HG03025 (cell line): ENCODE data around the gene OLIG1.

Source experiments
- ATAC-seq: cut with Tn5 transposase; IDR thresholded peaks from one replicate; pipeline ENCODE4 v1.9.1; 2021; ENCODE audit warnings: mild to moderate bottlenecking, moderate library complexity; ENCODE audit not compliant: unreplicated experiment, low FRiP score

The OLIG1 gene

GRCh38 chr21:33058957-33059356, 11.0 kb upstream of the OLIG1 start:
- ATAC-seq = no peak

- ATAC-seq = no peak
Observed at GRCh38 chr21:33059380-33059841, 10.5 kb upstream of the OLIG1 start.

GRCh38 chr21:33061233-33061632, 8.7 kb upstream of the OLIG1 start:
- no peak for ATAC-seq

GRCh38 chr21:33063375-33063883, 6.5 kb upstream of the OLIG1 start:
- no peak for ATAC-seq

GRCh38 chr21:33063907-33064622, 5.9 kb upstream of the OLIG1 start:
- no peak for ATAC-seq

GRCh38 chr21:33064623-33065390, 5.1 kb upstream of the OLIG1 start:
- no peak for ATAC-seq

- no peak for ATAC-seq
Observed at GRCh38 chr21:33067043-33067442, 2.9 kb upstream of the OLIG1 start.

GRCh38 chr21:33067457-33067856, 2.5 kb upstream of the OLIG1 start:
- ATAC-seq = no peak

GRCh38 chr21:33069243-33069642, 698 bp upstream of the OLIG1 start:
- ATAC-seq = no peak

GRCh38 chr21:33069645-33069993, 322 bp upstream of the OLIG1 start:
- ATAC-seq = no peak

- ATAC-seq = no peak
Observed at GRCh38 chr21:33070744-33070997, 730 bp downstream of the OLIG1 start.

GRCh38 chr21:33070998-33071769, 1.2 kb downstream of the OLIG1 start:
- no peak for ATAC-seq

GRCh38 chr21:33071770-33072306, 1.9 kb downstream of the OLIG1 start:
- no peak for ATAC-seq

GRCh38 chr21:33073636-33074035, 3.7 kb downstream of the OLIG1 start:
- no peak for ATAC-seq

GRCh38 chr21:33075128-33075527, 5.2 kb downstream of the OLIG1 start:
- no peak for ATAC-seq

GRCh38 chr21:33075596-33076195, 5.8 kb downstream of the OLIG1 start:
- ATAC-seq = no peak

GRCh38 chr21:33076600-33077329, 6.8 kb downstream of the OLIG1 start:
- ATAC-seq = no peak

GRCh38 chr21:33078907-33079582, 9.1 kb downstream of the OLIG1 start:
- peak; percentile 87 for ATAC-seq

GRCh38 chr21:33080376-33080775, 10.4 kb downstream of the OLIG1 start:
- ATAC-seq = no peak
